ENCODE measurements around the gene PIP4K2A. TPM values are rescaled to one million over a fixed set of nuclear protein-coding genes. Genes with fewer than 3 reads are reported as not detected.

Gene PIP4K2A
- total and polyA plus RNA-seq, 2 experiments from 2014 or later = 39.9 to 40.1 TPM

DNA sequence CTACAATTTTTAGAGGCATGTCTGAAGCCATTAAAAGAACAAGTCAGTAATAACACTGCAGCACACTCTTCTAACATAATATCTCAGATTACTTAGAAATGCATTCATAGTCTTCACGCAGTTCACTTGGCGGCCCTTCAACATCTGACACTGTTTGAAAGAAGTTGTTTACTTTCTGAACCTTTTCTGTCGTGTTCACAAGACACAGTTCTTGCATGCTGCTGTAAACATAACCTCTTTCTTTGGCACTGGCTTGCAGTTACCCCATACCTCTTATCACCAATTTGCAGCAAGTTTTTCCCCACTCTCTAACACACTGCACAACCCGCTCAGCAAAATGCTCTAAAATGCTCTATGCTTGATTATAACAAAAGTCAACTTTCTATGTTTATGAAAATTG is 12.0 kb downstream of the PIP4K2A start:
- Mint-ChIP-seq H3K4me1 (peaks cover 49% of the 10 kb centered on the region), H3K27ac (no peak overlapping the region), H3K27me3 (ENCODE audit: insufficient read depth, low read depth, poor library complexity) (peaks cover 3% of the 10 kb centered on the region), H3K4me3 (no peak overlapping the region), H3K9me3 (no peaks in the 10 kb centered on the region), H3K36me3 (ENCODE audit: low read depth) (peaks cover 10% of the 10 kb centered on the region; the same call in 2 of the 3 replicates)
- H3K79me2 ChIP-seq (replicated peaks; ENCODE audit: insufficient read depth) = peaks cover 100% of the 10 kb centered on the region
- H3K4me1 ChIP-seq (ENCODE audit: insufficient read depth) = peaks cover 44% of the 10 kb centered on the region
- no peaks in the 10 kb centered on the region for H3F3A ChIP-seq (replicated peaks; ENCODE audit: low read depth)
- no peak overlapping the region for H3K27ac ChIP-seq (ENCODE audit: low read depth)
- H3K9me2 ChIP-seq (ENCODE audit: insufficient read depth) = peaks cover 8% of the 10 kb centered on the region; the same call in 1 of the 2 replicates
- H3K4me3 ChIP-seq = no peak overlapping the region
- H4K20me1 ChIP-seq (replicated peaks; ENCODE audit: insufficient read depth) = peaks cover 3% of the 10 kb centered on the region; the same call in 1 of the 2 replicates
- no peaks in the 10 kb centered on the region for H3K36me3 ChIP-seq (ENCODE audit: insufficient read depth)
- TF ChIP-seq ZNF114 (CRISPR knock-in tag; IDR thresholded peaks at IDR 0.05) (no peak), CREB1 (CRISPR knock-in tag; IDR thresholded peaks at IDR 0.05; ENCODE audit: low read depth) (no peak), EZH2 (IDR thresholded peaks at IDR 0.05; ENCODE audit: low read depth, unreplicated experiment) (no peak), STAT1 (IDR thresholded peaks at IDR 0.05; ENCODE audit: unreplicated experiment) (no peak), ZNF331 (CRISPR knock-in tag; IDR thresholded peaks at IDR 0.05; ENCODE audit: low read depth) (no peak), EZH2phosphoT487 (IDR thresholded peaks at IDR 0.05; ENCODE audit: unreplicated experiment) (no peak), POLR2AphosphoS5 (IDR thresholded peaks at IDR 0.05; ENCODE audit: low read depth) (no peak), NANOG (IDR thresholded peaks at IDR 0.05; ENCODE audit: borderline replicate concordance) (no peak)
- TF ChIP-seq, protein P1, sequence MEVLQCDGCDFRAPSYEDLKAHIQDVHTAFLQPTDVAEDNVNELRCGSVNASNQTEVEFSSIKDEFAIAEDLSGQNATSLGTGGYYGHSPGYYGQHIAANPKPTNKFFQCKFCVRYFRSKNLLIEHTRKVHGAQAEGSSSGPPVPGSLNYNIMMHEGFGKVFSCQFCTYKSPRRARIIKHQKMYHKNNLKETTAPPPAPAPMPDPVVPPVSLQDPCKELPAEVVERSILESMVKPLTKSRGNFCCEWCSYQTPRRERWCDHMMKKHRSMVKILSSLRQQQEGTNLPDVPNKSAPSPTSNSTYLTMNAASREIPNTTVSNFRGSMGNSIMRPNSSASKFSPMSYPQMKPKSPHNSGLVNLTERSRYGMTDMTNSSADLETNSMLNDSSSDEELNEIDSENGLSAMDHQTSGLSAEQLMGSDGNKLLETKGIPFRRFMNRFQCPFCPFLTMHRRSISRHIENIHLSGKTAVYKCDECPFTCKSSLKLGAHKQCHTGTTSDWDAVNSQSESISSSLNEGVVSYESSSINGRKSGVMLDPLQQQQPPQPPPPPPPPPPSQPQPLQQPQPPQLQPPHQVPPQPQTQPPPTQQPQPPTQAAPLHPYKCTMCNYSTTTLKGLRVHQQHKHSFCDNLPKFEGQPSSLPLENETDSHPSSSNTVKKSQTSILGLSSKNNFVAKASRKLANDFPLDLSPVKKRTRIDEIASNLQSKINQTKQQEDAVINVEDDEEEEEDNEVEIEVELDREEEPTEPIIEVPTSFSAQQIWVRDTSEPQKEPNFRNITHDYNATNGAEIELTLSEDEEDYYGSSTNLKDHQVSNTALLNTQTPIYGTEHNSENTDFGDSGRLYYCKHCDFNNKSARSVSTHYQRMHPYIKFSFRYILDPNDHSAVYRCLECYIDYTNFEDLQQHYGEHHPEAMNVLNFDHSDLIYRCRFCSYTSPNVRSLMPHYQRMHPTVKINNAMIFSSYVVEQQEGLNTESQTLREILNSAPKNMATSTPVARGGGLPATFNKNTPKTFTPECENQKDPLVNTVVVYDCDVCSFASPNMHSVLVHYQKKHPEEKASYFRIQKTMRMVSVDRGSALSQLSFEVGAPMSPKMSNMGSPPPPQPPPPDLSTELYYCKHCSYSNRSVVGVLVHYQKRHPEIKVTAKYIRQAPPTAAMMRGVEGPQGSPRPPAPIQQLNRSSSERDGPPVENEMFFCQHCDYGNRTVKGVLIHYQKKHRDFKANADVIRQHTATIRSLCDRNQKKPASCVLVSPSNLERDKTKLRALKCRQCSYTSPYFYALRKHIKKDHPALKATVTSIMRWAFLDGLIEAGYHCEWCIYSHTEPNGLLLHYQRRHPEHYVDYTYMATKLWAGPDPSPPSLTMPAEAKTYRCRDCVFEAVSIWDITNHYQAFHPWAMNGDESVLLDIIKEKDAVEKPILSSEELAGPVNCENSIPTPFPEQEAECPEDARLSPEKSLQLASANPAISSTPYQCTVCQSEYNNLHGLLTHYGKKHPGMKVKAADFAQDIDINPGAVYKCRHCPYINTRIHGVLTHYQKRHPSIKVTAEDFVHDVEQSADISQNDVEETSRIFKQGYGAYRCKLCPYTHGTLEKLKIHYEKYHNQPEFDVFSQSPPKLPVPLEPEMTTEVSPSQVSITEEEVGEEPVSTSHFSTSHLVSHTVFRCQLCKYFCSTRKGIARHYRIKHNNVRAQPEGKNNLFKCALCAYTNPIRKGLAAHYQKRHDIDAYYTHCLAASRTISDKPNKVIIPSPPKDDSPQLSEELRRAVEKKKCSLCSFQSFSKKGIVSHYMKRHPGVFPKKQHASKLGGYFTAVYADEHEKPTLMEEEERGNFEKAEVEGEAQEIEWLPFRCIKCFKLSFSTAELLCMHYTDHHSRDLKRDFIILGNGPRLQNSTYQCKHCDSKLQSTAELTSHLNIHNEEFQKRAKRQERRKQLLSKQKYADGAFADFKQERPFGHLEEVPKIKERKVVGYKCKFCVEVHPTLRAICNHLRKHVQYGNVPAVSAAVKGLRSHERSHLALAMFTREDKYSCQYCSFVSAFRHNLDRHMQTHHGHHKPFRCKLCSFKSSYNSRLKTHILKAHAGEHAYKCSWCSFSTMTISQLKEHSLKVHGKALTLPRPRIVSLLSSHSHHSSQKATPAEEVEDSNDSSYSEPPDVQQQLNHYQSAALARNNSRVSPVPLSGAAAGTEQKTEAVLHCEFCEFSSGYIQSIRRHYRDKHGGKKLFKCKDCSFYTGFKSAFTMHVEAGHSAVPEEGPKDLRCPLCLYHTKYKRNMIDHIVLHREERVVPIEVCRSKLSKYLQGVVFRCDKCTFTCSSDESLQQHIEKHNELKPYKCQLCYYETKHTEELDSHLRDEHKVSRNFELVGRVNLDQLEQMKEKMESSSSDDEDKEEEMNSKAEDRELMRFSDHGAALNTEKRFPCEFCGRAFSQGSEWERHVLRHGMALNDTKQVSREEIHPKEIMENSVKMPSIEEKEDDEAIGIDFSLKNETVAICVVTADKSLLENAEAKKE (CRISPR knock-in tag; IDR thresholded peaks at IDR 0.05) = no peak
- TF ChIP-seq, protein P2, sequence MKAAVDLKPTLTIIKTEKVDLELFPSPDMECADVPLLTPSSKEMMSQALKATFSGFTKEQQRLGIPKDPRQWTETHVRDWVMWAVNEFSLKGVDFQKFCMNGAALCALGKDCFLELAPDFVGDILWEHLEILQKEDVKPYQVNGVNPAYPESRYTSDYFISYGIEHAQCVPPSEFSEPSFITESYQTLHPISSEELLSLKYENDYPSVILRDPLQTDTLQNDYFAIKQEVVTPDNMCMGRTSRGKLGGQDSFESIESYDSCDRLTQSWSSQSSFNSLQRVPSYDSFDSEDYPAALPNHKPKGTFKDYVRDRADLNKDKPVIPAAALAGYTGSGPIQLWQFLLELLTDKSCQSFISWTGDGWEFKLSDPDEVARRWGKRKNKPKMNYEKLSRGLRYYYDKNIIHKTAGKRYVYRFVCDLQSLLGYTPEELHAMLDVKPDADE (IDR thresholded peaks at IDR 0.05) = no peak
- TF ChIP-seq, protein P3, sequence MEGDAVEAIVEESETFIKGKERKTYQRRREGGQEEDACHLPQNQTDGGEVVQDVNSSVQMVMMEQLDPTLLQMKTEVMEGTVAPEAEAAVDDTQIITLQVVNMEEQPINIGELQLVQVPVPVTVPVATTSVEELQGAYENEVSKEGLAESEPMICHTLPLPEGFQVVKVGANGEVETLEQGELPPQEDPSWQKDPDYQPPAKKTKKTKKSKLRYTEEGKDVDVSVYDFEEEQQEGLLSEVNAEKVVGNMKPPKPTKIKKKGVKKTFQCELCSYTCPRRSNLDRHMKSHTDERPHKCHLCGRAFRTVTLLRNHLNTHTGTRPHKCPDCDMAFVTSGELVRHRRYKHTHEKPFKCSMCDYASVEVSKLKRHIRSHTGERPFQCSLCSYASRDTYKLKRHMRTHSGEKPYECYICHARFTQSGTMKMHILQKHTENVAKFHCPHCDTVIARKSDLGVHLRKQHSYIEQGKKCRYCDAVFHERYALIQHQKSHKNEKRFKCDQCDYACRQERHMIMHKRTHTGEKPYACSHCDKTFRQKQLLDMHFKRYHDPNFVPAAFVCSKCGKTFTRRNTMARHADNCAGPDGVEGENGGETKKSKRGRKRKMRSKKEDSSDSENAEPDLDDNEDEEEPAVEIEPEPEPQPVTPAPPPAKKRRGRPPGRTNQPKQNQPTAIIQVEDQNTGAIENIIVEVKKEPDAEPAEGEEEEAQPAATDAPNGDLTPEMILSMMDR (conservative IDR thresholded peaks at IDR 0.05; ENCODE audit: low read depth in 2 of 2) = no peak
- ATAC-seq = no peak
- no peak overlapping the region for H2AFZ ChIP-seq
- no peaks in the 10 kb centered on the region for H3K27me3 ChIP-seq (ENCODE audit: insufficient read depth)
- no peak overlapping the region for H3K4me2 ChIP-seq
- no peak for DNase-seq (ENCODE audit: low spot score)
